Trophoblast cell (in vitro differentiated cells and primary cell): ENCODE results near the gene FKBP15.
"Not testable (repeated sequence)": the region's sequence is repeated elsewhere in the genome, so short reads cannot be mapped to it uniquely, and the experiment has no call there.

Experiments
- DNase-seq, 2 donors: peaks; one replicate each; pipeline ENCODE4 v3.0.0-alpha.2; 2016
- H2AFZ ChIP-seq: 2 replicates; pipeline ENCODE4 v1.6.1; 2013; ENCODE audit warnings: low read length, moderate library complexity, mild to moderate bottlenecking; ENCODE audit not compliant: insufficient read depth, poor library complexity
- H2AK5ac ChIP-seq: 2 replicates; pipeline ENCODE4 v1.6.1; 2013; ENCODE audit warnings: mild to moderate bottlenecking, low read length
- H2BK120ac ChIP-seq: 2 replicates; pipeline ENCODE4 v1.6.1; 2013; ENCODE audit warnings: low read length, mild to moderate bottlenecking, moderate library complexity; ENCODE audit not compliant: insufficient read depth, poor library complexity
- H2BK12ac ChIP-seq: 2 replicates; pipeline ENCODE4 v1.6.1; 2013; ENCODE audit warnings: mild to moderate bottlenecking, low read length, moderate library complexity
- H2BK5ac ChIP-seq: 2 replicates; pipeline ENCODE4 v1.6.1; 2013; ENCODE audit warnings: low read length, low read depth, moderate library complexity, mild to moderate bottlenecking; ENCODE audit not compliant: poor library complexity
- H3K14ac ChIP-seq: 2 replicates; pipeline ENCODE4 v1.6.1; 2013; ENCODE audit warnings: mild to moderate bottlenecking, low read length
- H3K18ac ChIP-seq: 2 replicates; pipeline ENCODE4 v1.6.1; 2013; ENCODE audit warnings: mild to moderate bottlenecking, low read length
- H3K23ac ChIP-seq: 2 replicates; pipeline ENCODE4 v1.6.1; 2013; ENCODE audit warnings: low read length
- H3K27ac ChIP-seq: 2 replicates; pipeline ENCODE4 v1.5.1; 2013; ENCODE audit warnings: low read depth, mild to moderate bottlenecking, inconsistent platforms, low read length, moderate library complexity
- H3K27me3 ChIP-seq: 2 replicates; pipeline ENCODE4 v1.6.1; 2013; ENCODE audit warnings: inconsistent platforms, mild to moderate bottlenecking, low read length, moderate library complexity; ENCODE audit not compliant: insufficient read depth
- H3K36me3 ChIP-seq, 2 experiments: 1 replicate in 1 of 2; 2 replicates in 1 of 2; pipeline ENCODE4 v1.6.1; 2013; ENCODE audit warnings: low read length in 2 of 2, mild to moderate bottlenecking in 2 of 2, moderate library complexity in 1 of 2; ENCODE audit not compliant: insufficient read depth in 2 of 2, control insufficient read depth in 1 of 2
- H3K4ac ChIP-seq: 2 replicates; pipeline ENCODE4 v1.6.1; 2013; ENCODE audit warnings: low read depth, mild to moderate bottlenecking, low read length, moderate library complexity
- H3K4me1 ChIP-seq, 2 experiments: 1 replicate in 1 of 2; 2 replicates in 1 of 2; pipeline ENCODE4 v1.6.1; 2013; ENCODE audit warnings: low read length in 2 of 2, mild to moderate bottlenecking in 2 of 2, moderate library complexity in 1 of 2; ENCODE audit not compliant: insufficient read depth in 2 of 2, control insufficient read depth in 1 of 2
- H3K4me2 ChIP-seq: 2 replicates; pipeline ENCODE4 v1.6.1; 2013; ENCODE audit warnings: inconsistent platforms, mild to moderate bottlenecking, low read length, moderate library complexity
- H3K4me3 ChIP-seq: 2 replicates; pipeline ENCODE4 v1.5.1; 2013; ENCODE audit warnings: mild to moderate bottlenecking, low read depth, low read length, inconsistent platforms
- H3K79me1 ChIP-seq: one replicate; pipeline ENCODE4 v1.6.1; 2013; ENCODE audit warnings: low read length
- H3K79me2 ChIP-seq: 2 replicates; pipeline ENCODE4 v1.6.1; 2013; ENCODE audit warnings: low read length, mild to moderate bottlenecking; ENCODE audit not compliant: control insufficient read depth, insufficient read depth, poor library complexity
- H3K9ac ChIP-seq: 2 replicates; pipeline ENCODE4 v1.6.1; 2013; ENCODE audit warnings: mild to moderate bottlenecking, low read length
- H3K9me3 ChIP-seq: 2 replicates; pipeline ENCODE4 v1.6.1; 2013; ENCODE audit warnings: low read depth, mild to moderate bottlenecking, control low read depth, inconsistent platforms, low read length; ENCODE audit not compliant: insufficient read depth
- H4K12ac ChIP-seq: 2 replicates; pipeline ENCODE4 v1.6.1; 2013; ENCODE audit warnings: low read depth, mild to moderate bottlenecking, low read length, moderate library complexity
- H4K8ac ChIP-seq: 2 replicates; pipeline ENCODE4 v1.6.1; 2013; ENCODE audit warnings: low read depth, mild to moderate bottlenecking, low read length, moderate library complexity
- H4K91ac ChIP-seq: one replicate; pipeline ENCODE4 v1.6.1; 2013; ENCODE audit warnings: low read depth, mild to moderate bottlenecking, low read length, moderate library complexity
- WGBS: extraction: QIAGEN DNeasy Blood & Tissue Kit; methylation state at CpG from one replicate; pipeline ENCODE4 v1.1.7; 2013; ENCODE audit warnings: missing lambda C conversion rate; ENCODE audit not compliant: insufficient read length, insufficient coverage; ENCODE audit errors: extremely low coverage; 5-methylcytosine and 5-hydroxymethylcytosine counted together

The FKBP15 gene

GRCh38 chr9:113249661-113250060 lies 28.6 kb upstream of the FKBP15 start:
- not testable (repeated sequence) for H3K4ac ChIP-seq, H3K14ac ChIP-seq, DNase-seq, H3K27me3 ChIP-seq, H3K79me1 ChIP-seq, H3K9me3 ChIP-seq, H2BK5ac ChIP-seq, H2AFZ ChIP-seq, H2BK12ac ChIP-seq, H3K4me3 ChIP-seq, H4K12ac ChIP-seq, H2BK120ac ChIP-seq, H3K9ac ChIP-seq, H3K79me2 ChIP-seq, H3K27ac ChIP-seq, H2AK5ac ChIP-seq, H4K8ac ChIP-seq, H3K36me3 ChIP-seq, H3K4me2 ChIP-seq, H3K4me1 ChIP-seq, H4K91ac ChIP-seq, H3K18ac ChIP-seq, H3K23ac ChIP-seq
- no CpG with 5 or more reads among the region's 2 CpGs for WGBS

DNA sequence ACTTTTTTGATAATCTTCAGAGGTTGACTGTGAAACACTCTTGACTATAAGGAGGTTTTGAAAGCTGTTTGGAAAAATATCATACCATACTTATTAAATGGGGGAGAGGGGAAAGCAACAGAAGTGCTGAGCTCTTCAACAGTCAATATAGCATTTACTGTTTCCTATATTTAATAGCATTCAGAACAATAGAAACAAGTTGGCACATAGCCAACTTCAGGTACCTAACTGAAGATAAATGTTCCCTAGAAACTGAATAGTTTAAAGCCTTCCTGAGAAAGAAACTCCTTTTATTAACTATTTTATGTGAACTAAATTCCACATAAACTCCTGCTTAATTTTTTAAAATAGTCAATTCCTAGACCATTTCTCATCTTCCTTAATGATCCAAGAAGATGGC lies 26.6 kb upstream of the FKBP15 start:
- no peaks in the 10 kb centered on the region for H3K79me1 ChIP-seq
- no peak overlapping the region for H3K4me2 ChIP-seq
- no peak overlapping the region for H2AK5ac ChIP-seq
- H2AFZ ChIP-seq: no peak overlapping the region
- H3K4me3 ChIP-seq: no peak overlapping the region
- H3K27me3 ChIP-seq: no peaks in the 10 kb centered on the region
- DNase-seq: no peak
- no peak overlapping the region for H3K9ac ChIP-seq
- no peak overlapping the region for H4K91ac ChIP-seq
- H3K18ac ChIP-seq: no peak overlapping the region
- no peak overlapping the region for H2BK120ac ChIP-seq
- H3K23ac ChIP-seq: no peak overlapping the region
- H3K79me2 ChIP-seq: no peaks in the 10 kb centered on the region
- H4K12ac ChIP-seq: no peak overlapping the region
- H2BK5ac ChIP-seq: no peak overlapping the region
- H2BK12ac ChIP-seq: no peak overlapping the region
- no peaks in the 10 kb centered on the region for H3K36me3 ChIP-seq
- H4K8ac ChIP-seq: no peak overlapping the region
- no peak overlapping the region for H3K27ac ChIP-seq
- no peaks in the 10 kb centered on the region for H3K4me1 ChIP-seq
- no peaks in the 10 kb centered on the region for H3K9me3 ChIP-seq
- no peak overlapping the region for H3K4ac ChIP-seq
- H3K14ac ChIP-seq: no peak overlapping the region

DNA sequence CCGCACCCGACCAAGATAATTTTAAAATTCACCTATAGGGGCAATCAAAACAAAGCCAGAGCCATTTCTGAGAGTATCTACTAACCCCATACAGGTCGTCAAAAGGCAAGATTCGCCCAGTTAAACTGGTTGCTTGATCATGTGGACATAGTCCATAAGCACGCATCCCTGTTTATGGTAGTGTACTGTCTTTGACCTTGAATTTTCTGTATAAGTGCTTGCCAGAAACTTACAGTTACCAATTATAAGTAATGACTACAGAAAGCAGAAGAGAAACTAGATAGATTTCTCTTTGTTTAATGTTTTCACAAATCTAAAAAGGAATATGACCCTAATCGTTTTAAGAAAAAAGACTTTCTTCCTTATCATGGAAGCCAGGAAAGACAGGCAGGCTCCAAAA lies 25.9 kb upstream of the FKBP15 start:
- Histone ChIP-seq H3K4ac (no peak overlapping the region), H2BK5ac (no peak overlapping the region), H3K9me3 (no peaks in the 10 kb centered on the region), H2AFZ (no peak overlapping the region), H4K12ac (no peak overlapping the region), H3K23ac (no peak overlapping the region), H2AK5ac (no peak overlapping the region), H3K79me2 (no peaks in the 10 kb centered on the region), H3K14ac (no peak overlapping the region), H3K27me3 (no peaks in the 10 kb centered on the region), H3K79me1 (no peaks in the 10 kb centered on the region), H3K18ac (no peak overlapping the region), H2BK12ac (no peak overlapping the region), H3K27ac (no peak overlapping the region), H3K9ac (no peak overlapping the region), H3K36me3 (no peaks in the 10 kb centered on the region), H3K4me3 (no peak overlapping the region), H3K4me2 (no peak overlapping the region), H3K4me1 (no peaks in the 10 kb centered on the region), H2BK120ac (no peak overlapping the region), H4K91ac (no peak overlapping the region), H4K8ac (no peak overlapping the region)
- no CpG with 5 or more reads among the region's 6 CpGs for WGBS
- DNase-seq: no peak

- Histone ChIP-seq H3K36me3 (no peaks in the 10 kb centered on the region), H4K8ac (no peak overlapping the region), H3K79me1 (no peaks in the 10 kb centered on the region), H3K4me2 (no peak overlapping the region), H2AK5ac (no peak overlapping the region), H3K23ac (no peak overlapping the region), H3K4me1 (no peaks in the 10 kb centered on the region), H3K18ac (no peak overlapping the region), H3K9me3 (no peaks in the 10 kb centered on the region), H4K12ac (no peak overlapping the region), H2BK5ac (no peak overlapping the region), H3K27me3 (no peaks in the 10 kb centered on the region), H3K4me3 (no peak overlapping the region), H3K79me2 (no peaks in the 10 kb centered on the region), H2BK120ac (no peak overlapping the region), H2AFZ (no peak overlapping the region), H3K27ac (no peak overlapping the region), H3K14ac (no peak overlapping the region), H2BK12ac (no peak overlapping the region), H3K4ac (no peak overlapping the region), H3K9ac (no peak overlapping the region), H4K91ac (no peak overlapping the region)
- no CpG with 5 or more reads among the region's 4 CpGs for WGBS
- DNase-seq: no peak
Observed at GRCh38 chr9:113245894-113246293, 24.8 kb upstream of the FKBP15 start.

- Histone ChIP-seq H3K9ac (no peak overlapping the region), H2BK120ac (no peak overlapping the region), H3K18ac (no peak overlapping the region), H3K23ac (no peak overlapping the region), H4K8ac (no peak overlapping the region), H3K36me3 (no peaks in the 10 kb centered on the region), H3K9me3 (no peaks in the 10 kb centered on the region), H3K4me3 (no peak overlapping the region), H3K4me2 (no peak overlapping the region), H2BK5ac (no peak overlapping the region), H3K79me2 (no peaks in the 10 kb centered on the region), H3K4ac (no peak overlapping the region), H4K91ac (no peak overlapping the region), H3K27me3 (no peaks in the 10 kb centered on the region), H2BK12ac (no peak overlapping the region), H2AFZ (no peak overlapping the region), H4K12ac (no peak overlapping the region), H3K14ac (no peak overlapping the region), H3K79me1 (no peaks in the 10 kb centered on the region), H2AK5ac (no peak overlapping the region), H3K27ac (no peak overlapping the region), H3K4me1 (no peaks in the 10 kb centered on the region)
- no peak for DNase-seq
- WGBS: 100% methylated on average over 1 of the region's 2 CpGs
Observed at GRCh38 chr9:113244556-113244955, 23.5 kb upstream of the FKBP15 start.
